HL-60 (cell line): Measurements from ENCODE around the gene RNU6-7.

Source experiments
- DNase-seq, 2 experiments: peaks; one replicate each; pipeline ENCODE4 v3.0.0-alpha.2; 2010 to 2020; ENCODE audit warnings: low read depth in 1 of 2, low spot score in 1 of 2
- H3K27ac ChIP-seq: fragments of 250-450 bp; sonication (Bioruptor Pico); replicated peaks from 2 replicates; pipeline ENCODE4 v1.5.1; 2020; ENCODE audit warnings: mild to moderate bottlenecking, moderate library complexity
- H3K27me3 ChIP-seq: fragments of 250-450 bp; sonication (Bioruptor Pico); 2 replicates; pipeline ENCODE4 v1.5.1; 2021; ENCODE audit warnings: mild to moderate bottlenecking, moderate library complexity; ENCODE audit not compliant: insufficient read depth, poor library complexity, severe bottlenecking
- H3K4me3 ChIP-seq: replicated peaks from 2 replicates; pipeline ENCODE4 v1.5.1; 2011; ENCODE audit warnings: mild to moderate bottlenecking, control low read depth, low read length; ENCODE audit not compliant: insufficient read depth
- CTCF ChIP-seq: IDR thresholded peaks from one replicate; pipeline ENCODE4 v1.5.1; 2011; ENCODE audit warnings: low read length, control low read depth, inconsistent platforms; ENCODE audit not compliant: insufficient read depth
- GABPA ChIP-seq: IDR thresholded peaks from 2 replicates; pipeline ENCODE4 v1.6.1; 2012; ENCODE audit warnings: low read depth
- POLR2AphosphoS5 ChIP-seq: IDR thresholded peaks from 2 replicates; pipeline ENCODE4 v1.6.1; 2012; ENCODE audit warnings: low read depth
- REST ChIP-seq: IDR thresholded peaks from 2 replicates; pipeline ENCODE4 v1.6.1; 2012; ENCODE audit warnings: low read depth; ENCODE audit not compliant: insufficient replicate concordance
- SPI1 ChIP-seq: IDR thresholded peaks from 2 replicates; pipeline ENCODE4 v1.6.1; 2012; ENCODE audit warnings: low read depth, mild to moderate bottlenecking, borderline replicate concordance

The RNU6-7 gene

GRCh38 chr14:32169191-32169590 is 32.7 kb upstream of the RNU6-7 start:
- TF ChIP-seq POLR2AphosphoS5 (no peak), CTCF (no peak), SPI1 (no peak), REST (no peak), GABPA (no peak)
- Histone ChIP-seq H3K27ac (no peak overlapping the region), H3K4me3 (no peak overlapping the region), H3K27me3 (no peaks in the 10 kb centered on the region)
- no peak for DNase-seq

- no peak for TF ChIP-seq CTCF
- TF ChIP-seq REST, result no peak
- no peak for TF ChIP-seq POLR2AphosphoS5
- no peak for TF ChIP-seq GABPA
- no peak for TF ChIP-seq SPI1
- Histone ChIP-seq H3K27ac (no peak overlapping the region), H3K4me3 (no peak overlapping the region), H3K27me3 (no peaks in the 10 kb centered on the region)
- DNase-seq, result no peak
These were observed 30.4 kb upstream of the RNU6-7 start for GRCh38 chr14:32171469-32171868.

GRCh38 chr14:32183151-32184058 is 18.4 kb upstream of the RNU6-7 start:
- no peak for TF ChIP-seq POLR2AphosphoS5
- no peak for TF ChIP-seq CTCF
- no peak for TF ChIP-seq GABPA
- TF ChIP-seq SPI1, result no peak
- no peak for TF ChIP-seq REST
- H3K27me3 ChIP-seq, result no peaks in the 10 kb centered on the region
- H3K4me3 ChIP-seq, result no peak overlapping the region
- no peak overlapping the region for H3K27ac ChIP-seq
- no peak for DNase-seq
